GM12878 (cell line): ENCODE results near the gene CMYA5. TPM values are rescaled to one million over a fixed set of nuclear protein-coding genes. Genes with fewer than 3 reads are reported as not detected.

Experiments used
- ATAC-seq: fragments of 200-7000 bp; cut with Tn5 transposase; 3 replicates; pipeline ENCODE4 v1.9.1; 2020; ENCODE audit warnings: mild to moderate bottlenecking, moderate library complexity
- BruUV-seq: library from RNA; stranded (reverse); fragments of 400-500 nt; replicated peaks from 2 replicates; lab custom pipeline; 2021; lab: Mats Ljungman, UMichigan
- CTCF ChIA-PET: fragments of 300-600 bp; sonication (Branson Sonifier 250); formaldehyde crosslinking; extraction: SDS; loops from one replicate; lab custom pipeline; 2021; ENCODE audit warnings: inconsistent platforms; lab: Yijun Ruan, JAX
- POLR2A ChIA-PET: fragments of 350-600 bp; formaldehyde crosslinking; extraction: SDS; loops from one replicate; lab custom pipeline; 2021; ENCODE audit warnings: inconsistent platforms; lab: Charles Lee
- RAD21 ChIA-PET: fragments of 300-600 bp; sonication (Branson Sonifier 250); formaldehyde crosslinking; loops from one replicate; lab custom pipeline; 2023; ENCODE audit warnings: antibody characterized with exemption; ENCODE audit not compliant: unreplicated experiment; lab: Charles Lee
- SMC1A ChIA-PET: fragments of 300-600 bp; sonication (Branson Sonifier 250); formaldehyde crosslinking; loops from one replicate; lab custom pipeline; 2023; ENCODE audit not compliant: unreplicated experiment, uncharacterized antibody; lab: Charles Lee
- DNase-seq: peaks from one replicate; pipeline ENCODE4 v3.0.0-alpha.2; 2011; ENCODE audit warnings: low read depth, low spot score
- FAIRE-seq: peaks from 3 replicates; lab custom pipeline; 2011; peaks lifted over from hg19 to GRCh38; lab: Jason Lieb, UNC
- H2AFZ ChIP-seq: 2 replicates; pipeline ENCODE4 v1.6.0; 2011; ENCODE audit warnings: low read depth, low read length, control low read depth; ENCODE audit not compliant: control insufficient read depth
- H3K27ac ChIP-seq: 2 replicates; pipeline ENCODE4 v1.5.1; 2011; ENCODE audit warnings: control low read depth; ENCODE audit not compliant: control insufficient read depth, insufficient read depth
- H3K27me3 ChIP-seq, 2 experiments: replicated peaks in 1 of 2; 2 replicates each; pipeline versions ENCODE4 v1.6.0 to v1.6.1; 2011; ENCODE audit warnings: low read length in 1 of 2; ENCODE audit not compliant: control insufficient read depth in 2 of 2, insufficient read depth in 2 of 2
- H3K36me3 ChIP-seq, 2 experiments: 2 replicates each; pipeline ENCODE4 v1.5.1; 2011; ENCODE audit warnings: low read length in 1 of 2; ENCODE audit not compliant: control insufficient read depth in 2 of 2, insufficient read depth in 2 of 2
- H3K4me1 ChIP-seq: 2 replicates; pipeline ENCODE4 v1.6.1; 2011; ENCODE audit warnings: mild to moderate bottlenecking, low read length, moderate library complexity, mixed read lengths; ENCODE audit not compliant: control insufficient read depth, insufficient read depth
- H3K4me2 ChIP-seq: 2 replicates; pipeline ENCODE4 v1.6.0; 2011; ENCODE audit warnings: control low read depth; ENCODE audit not compliant: control insufficient read depth, insufficient read depth
- H3K4me3 ChIP-seq: fragments of 200-600 bp; sonication (generic); 2 replicates; pipeline ENCODE4 v1.5.1; 2016
- H3K79me2 ChIP-seq: 2 replicates; pipeline ENCODE4 v1.6.0; 2011; ENCODE audit warnings: low read length; ENCODE audit not compliant: control insufficient read depth, insufficient read depth
- H3K9ac ChIP-seq: 2 replicates; pipeline ENCODE4 v1.8.0; 2011; ENCODE audit warnings: low read length, control low read depth, mixed read lengths; ENCODE audit not compliant: control insufficient read depth, insufficient read depth
- H3K9me3 ChIP-seq: replicated peaks from 3 replicates; pipeline ENCODE4 v1.5.1; 2011; ENCODE audit warnings: mild to moderate bottlenecking, low read length; ENCODE audit not compliant: control insufficient read depth, insufficient read depth
- H4K20me1 ChIP-seq: 2 replicates; pipeline ENCODE4 v1.6.0; 2011; ENCODE audit not compliant: control insufficient read depth, insufficient read depth
- CHD1 ChIP-seq: IDR thresholded peaks from 2 replicates; pipeline ENCODE4 v1.6.1; 2012; ENCODE audit warnings: low read depth, low read length, improper control_type of control experiment
- CHD2 ChIP-seq: IDR thresholded peaks from 2 replicates; pipeline ENCODE4 v1.6.1; 2011; ENCODE audit warnings: low read depth, low read length, improper control_type of control experiment, borderline replicate concordance
- CREM ChIP-seq: IDR thresholded peaks from 2 replicates; pipeline ENCODE4 v1.6.1; 2014; ENCODE audit warnings: antibody characterized with exemption, low read depth
- EED ChIP-seq: sonication (generic); IDR thresholded peaks from 2 replicates; pipeline ENCODE4 v1.6.1; 2016; ENCODE audit warnings: antibody characterized with exemption, low read depth
- ETV6 ChIP-seq, 2 experiments: fragments of 450-650 bp in 1 of 2; IDR thresholded peaks in 1 of 2; conservative IDR thresholded peaks in 1 of 2; 2 replicates each; pipeline ENCODE4 v1.6.1; 2014; ENCODE audit warnings: antibody characterized with exemption in 1 of 2, borderline replicate concordance in 1 of 2, low read depth in 1 of 2, mild to moderate bottlenecking in 1 of 2, moderate library complexity in 1 of 2
- HDAC2 ChIP-seq: fragments of 200-600 bp; sonication (generic); IDR thresholded peaks from 2 replicates; pipeline ENCODE4 v1.6.1; 2017
- HDGF ChIP-seq: fragments of 450-650 bp; IDR thresholded peaks from 2 replicates; pipeline ENCODE4 v1.6.1; 2016; ENCODE audit warnings: antibody characterized with exemption
- JUND ChIP-seq: IDR thresholded peaks from 2 replicates; pipeline ENCODE4 v1.6.1; 2012; ENCODE audit warnings: low read depth, mild to moderate bottlenecking, low read length, improper control_type of control experiment, moderate library complexity
- KLF5 ChIP-seq: fragments of 450-650 bp; IDR thresholded peaks from 2 replicates; pipeline ENCODE4 v1.6.1; 2014; ENCODE audit warnings: mild to moderate bottlenecking; ENCODE audit not compliant: partially characterized antibody
- LARP7 ChIP-seq: fragments of 450-650 bp; IDR thresholded peaks from 2 replicates; pipeline ENCODE4 v1.6.1; 2017; ENCODE audit warnings: mild to moderate bottlenecking
- MTA2 ChIP-seq: fragments of 450-650 bp; IDR thresholded peaks from 2 replicates; pipeline ENCODE4 v1.6.1; 2016; ENCODE audit warnings: low read depth, mild to moderate bottlenecking, moderate library complexity
- MXI1 ChIP-seq: fragments of 150-350 bp; IDR thresholded peaks from 2 replicates; pipeline ENCODE4 v1.6.1; 2011; ENCODE audit warnings: low read depth, mild to moderate bottlenecking, inconsistent platforms, low read length, improper control_type of control experiment
- NFXL1 ChIP-seq: fragments of 450-650 bp; IDR thresholded peaks from 2 replicates; pipeline ENCODE4 v1.6.1; 2017; ENCODE audit warnings: antibody characterized with exemption, mild to moderate bottlenecking, borderline replicate concordance
- NR2F1 ChIP-seq: fragments of 450-650 bp; conservative IDR thresholded peaks from 2 replicates; pipeline ENCODE4 v1.6.1; 2017; ENCODE audit warnings: mild to moderate bottlenecking
- POLR2A ChIP-seq: IDR thresholded peaks from 2 replicates; pipeline ENCODE4 v1.6.1; 2011; ENCODE audit warnings: low read depth, mild to moderate bottlenecking, low read length
- SP1 ChIP-seq: IDR thresholded peaks from one replicate; pipeline ENCODE4 v1.6.1; 2011; ENCODE audit warnings: low read depth, low read length
- SUPT20H ChIP-seq: IDR thresholded peaks from 2 replicates; pipeline ENCODE4 v1.6.1; 2011; ENCODE audit warnings: low read depth, mild to moderate bottlenecking, low read length, moderate library complexity, borderline replicate concordance; ENCODE audit not compliant: control insufficient read depth
- TARDBP ChIP-seq: IDR thresholded peaks from 2 replicates; pipeline ENCODE4 v1.6.1; 2016; ENCODE audit warnings: borderline replicate concordance
- TCF3 ChIP-seq: IDR thresholded peaks from 2 replicates; pipeline ENCODE4 v1.6.1; 2012; ENCODE audit warnings: low read depth, mild to moderate bottlenecking, low read length, borderline replicate concordance; ENCODE audit not compliant: insufficient read depth
- ZBTB4 ChIP-seq: fragments of 450-650 bp; formaldehyde crosslinking; IDR thresholded peaks from 2 replicates; pipeline ENCODE4 v1.4.0; 2022; ENCODE audit warnings: mild to moderate bottlenecking, moderate library complexity
- ZNF207 ChIP-seq: fragments of 450-650 bp; IDR thresholded peaks from 2 replicates; pipeline ENCODE4 v1.6.1; 2014; ENCODE audit warnings: antibody characterized with exemption, mild to moderate bottlenecking, borderline replicate concordance
- WGBS: methylation state at CpG from one replicate; pipeline ENCODE4 v1.1.6; 2016; ENCODE audit warnings: low lambda C conversion rate; ENCODE audit not compliant: insufficient replicate concordance, insufficient coverage; ENCODE audit errors: missing lambda C conversion rate; 5-methylcytosine and 5-hydroxymethylcytosine counted together
- in situ Hi-C: fragments of 300-500 bp; cut with MboI; formaldehyde crosslinking; loops from 9 replicates; pipeline ENCODE4 v1.14.3; 2018; ENCODE audit warnings: mixed read lengths
- intact Hi-C: fragments of 100-400 bp; cut with micrococcal nuclease; formaldehyde crosslinking; loops from one replicate; pipeline ENCODE4 v1.14.2; 2022; ENCODE audit not compliant: unreplicated experiment
- polyA plus RNA-seq, 11 experiments: library from polyadenylated mRNA; depleted of rRNA in 4 of 11; unstranded in 6 of 11; stranded (reverse) in 5 of 11; fragments of >200 nt; fragmentation: Nextera tagmentation in 4 of 11; fragmentation: Illumina TruSeq in 1 of 11; extraction: Ambion mirVana in 4 of 11; extraction: Trizol in 1 of 11; gene quantifications; 1 replicate in 1 of 11; 2 replicates in 10 of 11; pipeline versions ENCODE4 v1.2.1 to v1.2.3, GENCODE V29; 2011 to 2016; ENCODE audit warnings: inconsistent platforms in 2 of 11, missing spikeins in 2 of 11, low read depth in 1 of 11
- total RNA-seq, 4 experiments: library from RNA; depleted of rRNA in 3 of 4; stranded (reverse); fragments of >200 nt in 3 of 4; fragmentation: Illumina TruSeq in 1 of 4; extraction: Trizol in 1 of 4; gene quantifications; 2 replicates each; pipeline versions ENCODE4 v1.2.1 to v1.2.3, GENCODE V29; 2013 to 2021

The CMYA5 gene
- total and polyA plus RNA-seq, 10 of the 15 experiments (the other 5 are each of a cell fraction or from before 2014, with no cell fraction given), result 0.01 to 0.34 (median 0.16) TPM; not detected in 1

- TF ChIP-seq JUND (no peak), HDAC2 (no peak), KLF5 (no peak), SP1 (no peak), MTA2 (no peak), POLR2A (no peak), HDGF (no peak), ZNF207 (no peak)
Measured at GRCh38 chr5:79689541-79690466, at the start of gene CMYA5 (continued).

- Histone ChIP-seq H3K27me3 (no peaks in the 10 kb centered on the region), H3K4me1 (no peaks in the 10 kb centered on the region), H3K79me2 (no peaks in the 10 kb centered on the region; the same call in 1 of the 2 replicates), H3K4me2 (no peak overlapping the region), H3K36me3 (peaks cover 2 to 23% of the 10 kb centered on the region in 2 experiments; a peak in 3 of 4 replicates), H3K4me3 (no peak overlapping the region), H4K20me1 (no peaks in the 10 kb centered on the region), H3K9ac (no peak overlapping the region), H2AFZ (no peak overlapping the region), H3K27ac (no peak overlapping the region), H3K9me3 (no peaks in the 10 kb centered on the region)
- no TSS peak for BruUV-seq
- ChIA-PET SMC1A (no interaction called here), CTCF (interaction anchor here (1.1 kb wide), 1 partner anchor 12 kb away, joined by 3 read pairs; no protein-coding TSS in a partner anchor), POLR2A (no interaction called here), RAD21 (no interaction called here)
- in situ Hi-C loops, result no loop called here
- ATAC-seq (no peak), FAIRE-seq (no peak), DNase-seq (no peak)
- WGBS, result 79% methylated on average over 4 of the region's 4 CpGs
- intact Hi-C loops, result no loop called here
- no peak for TF ChIP-seq MXI1
- TF ChIP-seq NR2F1, result no peak
- TF ChIP-seq SUPT20H, result no peak
- no peak for TF ChIP-seq CREM
- TF ChIP-seq CHD1, result no peak
- TF ChIP-seq ZBTB4 (CRISPR knock-in tag), result no peak
- TF ChIP-seq TARDBP, result no peak
- no peak for TF ChIP-seq CHD2
- no peak for TF ChIP-seq TCF3
- no peak for TF ChIP-seq NFXL1
- no peak for TF ChIP-seq EED
- no peak for TF ChIP-seq ETV6 (conservative IDR thresholded peaks at IDR 0.05 in 1 of 2, IDR thresholded peaks at IDR 0.05 in 1 of 2; ENCODE audit: borderline replicate concordance in 1 of 2, low read depth in 1 of 2)
- no peak for TF ChIP-seq LARP7
- no peak for TF ChIP-seq JUND
- no peak for TF ChIP-seq HDAC2
Measured at GRCh38 chr5:79640571-79641055, 49.0 kb upstream of the CMYA5 start.
